B cell (primary cell): Measurements from ENCODE around the gene TFEC.

Experiments
- CTCF ChIP-seq: fragments of 200-600 bp; IDR thresholded peaks from one replicate; pipeline ENCODE4 v1.8.0; 2022; ENCODE audit warnings: antibody characterized with exemption, mild to moderate bottlenecking
- EZH2 ChIP-seq: IDR thresholded peaks from 2 replicates; pipeline ENCODE4 v1.6.1; 2012; ENCODE audit warnings: borderline replicate concordance, low read depth, mild to moderate bottlenecking, moderate library complexity, low read length; ENCODE audit not compliant: insufficient read depth, poor library complexity, severe bottlenecking

- TF ChIP-seq CTCF (no peak), EZH2 (no peak)
Observed at GRCh38 chr7:115975766-115976165, 54.8 kb downstream of the TFEC start.
